Glomerular visceral epithelial cell (primary cell): ENCODE measurements around the gene PLCB1.
"Not testable (repeated sequence)": the region's sequence is repeated elsewhere in the genome, so short reads cannot be mapped to it uniquely, and the experiment has no call there.

ENCODE experiments used
- DNase-seq: peaks from one replicate; pipeline ENCODE4 v3.0.0-alpha.2; 2016; ENCODE audit errors: extremely low spot score

Gene PLCB1

DNA sequence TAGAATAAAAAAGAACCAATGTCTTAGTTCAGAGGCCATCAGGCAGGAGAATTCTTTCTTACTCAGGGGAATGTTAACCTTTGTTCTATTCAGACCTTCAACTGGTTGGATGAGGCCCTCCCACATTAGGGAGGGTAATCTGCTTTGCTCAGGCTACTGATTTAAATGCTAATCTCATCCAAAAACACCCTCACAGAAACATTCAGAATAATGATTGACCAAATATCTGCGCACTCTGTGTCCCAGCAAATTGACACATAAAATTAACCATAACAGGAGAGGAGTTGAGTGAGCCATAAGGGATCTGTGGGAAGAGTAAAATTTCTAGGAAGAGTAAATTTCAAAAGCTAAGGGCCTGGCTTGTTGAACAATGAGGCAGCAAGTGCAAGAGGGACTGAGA, 702.8 kb downstream of the PLCB1 start:
- DNase-seq, result no peak

DNA sequence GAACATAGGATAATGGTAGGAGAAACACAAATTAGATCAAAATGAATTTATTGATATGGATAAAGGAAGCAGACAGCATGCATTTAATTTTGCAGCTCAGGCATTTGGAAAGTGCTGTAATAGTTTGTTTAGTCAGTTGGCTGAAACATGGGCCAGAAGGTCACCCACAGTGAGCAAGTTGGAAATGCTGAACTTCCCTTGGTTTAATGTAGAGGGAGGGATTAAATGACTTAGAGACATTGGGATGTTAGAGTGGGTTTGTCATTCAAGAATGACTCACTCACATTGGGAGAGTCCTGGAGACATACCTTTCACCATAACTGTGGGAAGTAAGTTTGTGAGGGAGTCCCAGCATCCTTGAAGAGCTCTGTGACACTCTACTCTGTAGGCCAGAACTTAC, 705.3 kb downstream of the PLCB1 start:
- peak; percentile 48 for DNase-seq

DNA sequence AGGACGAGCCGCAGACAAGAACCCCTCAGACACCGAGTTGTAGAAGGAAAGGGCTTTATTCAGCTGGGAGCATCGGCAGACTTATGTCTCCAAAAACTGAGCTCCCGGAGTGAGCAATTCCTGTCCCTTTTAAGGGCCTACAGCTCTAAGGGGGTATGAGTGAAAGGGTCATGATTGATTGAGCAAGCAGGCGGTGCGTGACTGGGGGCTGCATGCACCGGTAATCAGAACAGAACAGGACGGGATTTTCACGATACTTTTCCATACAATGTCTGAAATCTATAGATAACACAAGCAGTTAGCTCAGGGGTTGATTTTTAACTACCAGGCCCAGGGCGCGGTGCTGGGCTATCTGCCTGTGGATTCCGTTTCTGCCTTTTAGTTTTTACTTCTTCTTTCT, 710.5 kb downstream of the PLCB1 start:
- peak; percentile 24 for DNase-seq

DNA sequence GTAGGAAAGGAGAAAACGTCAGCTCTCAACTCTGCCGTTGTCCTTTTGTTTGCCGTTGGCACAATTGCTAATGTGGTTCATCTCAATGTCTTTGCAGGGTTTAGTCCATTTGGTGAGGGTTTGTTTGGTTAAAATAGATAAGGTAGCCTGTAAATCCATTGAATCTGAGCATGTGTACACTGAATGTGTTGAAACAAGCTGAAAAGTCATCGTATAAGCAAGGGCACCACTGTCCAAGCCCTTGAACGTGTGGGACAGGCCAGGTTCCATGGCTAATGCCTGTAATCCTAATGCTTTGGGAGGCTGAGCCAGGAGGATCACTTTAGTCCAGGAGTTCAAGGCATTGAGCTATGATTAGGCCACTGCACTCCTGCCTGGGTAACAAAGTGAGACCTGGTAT, 712.1 kb downstream of the PLCB1 start:
- no peak for DNase-seq

DNA sequence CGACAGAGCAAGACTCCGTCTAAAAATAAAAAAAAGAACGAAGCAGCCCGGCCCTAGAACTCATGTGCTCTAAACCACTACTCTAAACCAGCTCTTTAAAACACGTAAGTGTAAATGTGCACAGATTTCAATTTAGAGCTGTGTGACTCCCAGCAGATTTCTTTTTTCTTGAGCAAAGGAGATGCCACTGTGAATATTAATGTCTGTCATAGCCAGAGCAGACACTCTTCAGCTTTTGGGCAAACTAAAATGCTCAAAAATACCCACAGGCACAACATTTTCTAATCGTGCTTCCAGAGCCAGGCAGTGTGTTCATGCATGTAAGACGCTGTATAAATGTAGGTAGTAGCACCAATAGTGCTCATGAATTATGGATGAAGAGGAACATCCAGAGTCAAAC, 717.9 kb downstream of the PLCB1 start:
- no peak for DNase-seq

DNA sequence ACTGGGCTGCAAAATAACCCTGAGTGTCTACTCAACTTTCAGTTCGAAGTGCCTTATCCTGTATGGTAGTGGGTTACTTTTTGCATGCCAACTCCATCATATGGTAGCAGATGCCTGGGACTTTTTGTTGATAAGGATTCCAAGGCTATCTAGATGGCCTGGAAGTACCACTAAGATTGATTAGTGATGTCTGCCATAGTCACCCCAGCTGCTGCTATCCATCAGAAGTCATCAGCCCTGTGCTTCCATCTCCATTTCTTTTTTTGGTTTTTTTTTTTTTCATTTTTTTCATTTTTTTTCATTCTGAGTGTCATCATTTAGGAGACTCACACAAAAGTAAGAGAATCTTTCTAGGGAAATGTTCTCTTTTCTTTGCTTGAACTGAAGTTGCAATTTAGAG, 719.4 kb downstream of the PLCB1 start:
- no peak for DNase-seq

DNA sequence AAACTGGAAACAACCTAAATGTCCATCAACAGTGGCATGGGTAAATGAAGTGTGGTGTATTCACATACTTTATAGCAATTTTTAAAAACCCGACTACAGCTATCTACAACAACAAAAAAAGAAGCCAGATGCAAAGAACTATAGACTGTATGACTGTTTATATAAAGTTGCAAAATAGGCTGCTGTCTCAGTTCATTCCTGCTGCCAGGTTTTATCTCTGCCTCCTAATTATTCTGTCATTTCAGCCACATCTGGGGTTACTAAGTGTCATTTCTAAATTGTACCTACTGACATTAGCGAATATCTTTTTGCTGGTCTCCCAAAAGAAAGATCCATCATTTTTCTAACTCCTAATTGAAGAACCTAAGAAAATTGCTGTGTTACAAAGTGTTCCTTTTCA, 719.9 kb downstream of the PLCB1 start:
- DNase-seq, result not testable (repeated sequence)

DNA sequence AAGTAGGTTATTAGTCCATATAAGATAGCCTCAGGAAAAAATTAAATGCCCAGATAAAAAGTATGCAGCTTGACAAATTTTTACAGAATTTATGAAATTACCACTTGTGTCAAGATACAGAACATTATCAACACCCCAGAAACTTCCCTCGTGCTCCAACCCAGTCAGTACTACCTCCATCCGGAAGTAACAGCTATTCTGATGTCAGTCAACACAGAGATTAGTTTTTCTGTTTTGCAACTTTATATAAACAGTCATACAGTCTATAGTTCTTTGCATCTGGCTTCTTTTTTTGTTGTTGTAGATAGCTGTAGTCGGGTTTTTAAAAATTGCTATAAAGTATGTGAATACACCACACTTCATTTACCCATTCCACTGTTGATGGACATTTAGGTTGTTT, 721.1 kb downstream of the PLCB1 start:
- DNase-seq, result not testable (repeated sequence)

DNA sequence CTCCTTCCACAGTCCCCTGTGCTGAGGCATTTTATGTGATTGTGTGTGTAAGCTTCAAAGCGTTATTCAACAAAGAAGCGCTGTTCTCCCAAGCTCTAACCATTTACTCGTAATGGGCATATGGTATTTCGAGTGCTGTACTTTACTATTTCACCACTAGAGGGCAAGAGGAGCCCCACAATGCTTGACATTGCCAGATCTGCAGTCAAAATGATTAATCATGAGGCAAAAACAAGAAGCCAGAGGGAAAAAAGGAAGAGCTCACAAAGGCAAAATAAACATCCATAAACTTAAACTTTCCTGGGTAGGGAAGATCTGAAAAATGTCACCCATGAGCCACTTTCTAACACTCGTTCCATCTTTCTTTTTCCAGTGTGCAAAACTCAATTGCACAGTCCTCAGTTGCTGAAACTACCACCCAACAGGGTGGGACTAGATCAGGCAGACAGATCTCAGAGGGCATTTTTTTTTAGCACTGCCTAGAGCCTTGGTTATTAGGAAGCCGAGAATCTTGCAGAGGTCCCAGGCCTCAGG, 721.8 kb downstream of the PLCB1 start:
- peak; percentile 93 for DNase-seq

DNA sequence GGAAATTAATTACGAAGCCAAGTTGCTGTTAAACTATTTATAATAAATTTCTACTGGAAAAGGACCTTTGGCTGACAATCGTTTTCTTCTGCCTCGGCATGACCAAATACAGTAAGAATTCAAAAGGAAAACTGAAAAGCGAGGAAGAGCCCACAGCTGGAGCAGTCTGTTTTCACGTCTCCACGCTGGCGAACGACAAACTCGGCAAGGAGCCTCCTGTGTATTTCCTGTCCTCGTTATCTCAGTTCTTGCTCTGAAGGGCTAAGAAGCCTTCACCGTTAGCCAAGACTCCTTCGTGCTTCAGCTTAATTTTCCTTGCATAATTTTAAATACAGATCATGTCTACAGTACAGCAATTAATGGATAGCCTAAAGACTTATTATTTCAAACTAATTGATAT, 722.5 kb downstream of the PLCB1 start:
- peak; percentile 74 for DNase-seq

DNA sequence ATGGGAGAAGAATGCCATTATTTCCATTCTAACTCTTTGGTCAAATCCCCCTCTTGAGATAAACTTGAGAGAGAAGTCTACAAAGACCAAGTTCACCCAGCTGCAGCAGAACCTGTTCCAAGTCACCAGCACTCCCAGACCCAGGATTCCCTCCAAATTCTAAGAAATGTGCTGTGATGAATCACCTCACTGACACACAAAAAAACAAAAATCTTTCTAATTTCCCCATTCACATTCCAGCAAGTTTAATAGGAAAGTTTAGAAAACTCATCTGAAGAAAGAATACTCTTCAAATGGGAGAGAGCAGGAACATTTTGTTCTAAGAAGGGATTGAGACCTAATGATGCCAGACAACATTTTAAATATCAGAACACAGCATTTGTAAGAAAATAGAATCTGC, 723.2 kb downstream of the PLCB1 start:
- DNase-seq, result peak; percentile 75

DNA sequence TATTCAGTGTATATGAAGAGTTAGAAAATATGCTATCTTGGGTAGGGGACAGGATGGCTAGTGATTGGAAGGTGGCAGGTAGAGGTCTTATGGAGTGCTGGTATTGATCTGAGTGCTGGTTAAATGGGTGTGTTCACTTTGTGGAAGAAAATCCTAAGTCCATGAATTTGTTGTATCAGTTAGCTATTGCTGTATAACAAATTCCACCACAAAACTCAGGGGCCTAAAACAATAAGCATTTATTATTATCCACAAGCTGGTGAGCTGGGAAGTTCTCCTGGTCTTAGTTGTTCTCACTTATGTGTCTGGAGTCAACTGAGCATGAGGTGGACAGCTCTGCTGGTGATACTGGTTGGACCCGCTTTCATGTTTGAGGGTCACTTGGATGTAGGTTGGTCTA, 724.6 kb downstream of the PLCB1 start:
- DNase-seq, result no peak

DNA sequence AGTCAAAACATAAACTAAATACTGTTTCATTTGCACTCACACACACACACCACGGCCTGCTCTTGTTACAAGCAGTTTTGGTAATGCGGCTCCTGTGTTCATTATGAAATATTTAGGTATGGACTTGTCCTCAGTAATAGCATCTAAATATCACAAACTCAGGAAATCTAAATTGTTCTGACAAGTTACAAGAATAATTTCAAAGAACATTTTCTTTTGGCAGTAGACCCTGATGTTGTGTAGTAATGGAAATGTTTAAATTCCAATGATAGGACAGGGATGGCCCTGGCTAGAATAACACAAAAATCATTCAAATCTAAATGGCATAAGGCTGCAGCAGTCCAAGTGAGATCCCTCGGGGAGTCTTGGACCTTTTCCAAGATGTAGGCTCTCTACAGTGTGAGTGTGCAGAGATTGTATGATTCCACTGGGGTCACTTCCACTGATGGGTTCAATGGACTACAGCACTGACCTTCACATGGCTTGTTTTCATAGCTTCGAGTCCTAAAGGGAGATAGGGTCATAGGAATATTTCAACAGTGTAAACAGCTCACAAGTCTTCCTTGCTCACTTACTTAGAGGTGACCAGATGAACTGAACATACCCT, 726.2 kb downstream of the PLCB1 start:
- DNase-seq, result peak; percentile 30

DNA sequence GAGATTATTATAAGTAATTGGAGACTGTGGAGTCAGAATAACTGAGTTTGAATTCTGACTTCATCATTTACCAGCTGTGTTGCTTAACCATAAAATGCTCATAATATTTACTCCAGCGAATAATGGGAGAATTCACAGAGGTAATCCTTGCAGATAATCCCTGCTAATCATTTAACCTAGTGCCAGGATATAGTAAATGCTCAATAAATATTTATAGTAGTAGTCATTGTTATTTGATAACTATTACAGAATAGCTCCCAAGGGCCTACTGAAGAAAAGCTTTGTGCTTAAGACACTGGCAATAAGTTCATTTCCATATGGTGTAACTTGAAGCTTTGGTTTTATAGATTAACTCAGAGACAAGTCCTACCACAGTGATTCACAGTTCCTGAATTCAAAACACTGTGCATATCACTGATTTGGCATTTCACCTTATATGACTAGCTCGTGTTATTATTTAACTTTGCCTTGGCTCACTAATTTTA, 728.0 kb downstream of the PLCB1 start:
- peak; percentile 92 for DNase-seq

DNA sequence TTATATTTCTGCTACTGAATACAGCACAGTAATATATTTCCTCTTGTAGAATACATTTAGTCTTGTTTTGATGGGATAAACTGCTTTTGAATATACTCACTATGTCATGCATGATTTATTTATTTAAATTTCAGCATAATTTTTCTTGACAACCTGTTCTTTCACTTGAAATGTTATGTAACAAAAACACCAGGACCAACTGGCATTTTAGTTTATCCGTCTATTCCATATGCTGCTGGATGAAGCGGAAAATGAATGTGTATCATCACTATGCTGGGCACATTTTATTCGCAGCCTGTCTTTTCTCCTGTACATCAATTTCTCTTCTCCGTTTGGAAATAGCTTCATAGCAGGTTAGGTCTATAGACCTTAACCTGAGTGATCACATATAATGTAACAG, 730.0 kb downstream of the PLCB1 start:
- no peak for DNase-seq

DNA sequence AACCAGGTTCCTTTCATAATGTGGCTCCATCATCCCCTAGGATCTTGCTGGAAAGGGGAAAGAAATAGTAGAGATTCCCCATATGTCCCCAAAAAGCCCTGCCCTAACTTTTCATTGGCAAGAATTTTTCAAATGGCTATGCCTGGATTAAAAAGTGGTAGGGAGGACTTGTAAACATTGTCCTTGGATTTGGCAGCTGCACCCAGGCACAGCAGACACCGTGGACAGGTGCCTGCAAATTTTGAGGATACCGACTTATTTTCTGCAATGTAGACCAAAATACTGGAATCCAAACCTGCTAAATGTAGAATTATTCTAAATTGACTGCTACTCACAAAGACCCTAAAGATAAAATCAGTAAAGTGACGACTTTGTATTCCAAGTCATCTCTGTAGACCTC, 733.6 kb downstream of the PLCB1 start:
- no peak for DNase-seq

DNA sequence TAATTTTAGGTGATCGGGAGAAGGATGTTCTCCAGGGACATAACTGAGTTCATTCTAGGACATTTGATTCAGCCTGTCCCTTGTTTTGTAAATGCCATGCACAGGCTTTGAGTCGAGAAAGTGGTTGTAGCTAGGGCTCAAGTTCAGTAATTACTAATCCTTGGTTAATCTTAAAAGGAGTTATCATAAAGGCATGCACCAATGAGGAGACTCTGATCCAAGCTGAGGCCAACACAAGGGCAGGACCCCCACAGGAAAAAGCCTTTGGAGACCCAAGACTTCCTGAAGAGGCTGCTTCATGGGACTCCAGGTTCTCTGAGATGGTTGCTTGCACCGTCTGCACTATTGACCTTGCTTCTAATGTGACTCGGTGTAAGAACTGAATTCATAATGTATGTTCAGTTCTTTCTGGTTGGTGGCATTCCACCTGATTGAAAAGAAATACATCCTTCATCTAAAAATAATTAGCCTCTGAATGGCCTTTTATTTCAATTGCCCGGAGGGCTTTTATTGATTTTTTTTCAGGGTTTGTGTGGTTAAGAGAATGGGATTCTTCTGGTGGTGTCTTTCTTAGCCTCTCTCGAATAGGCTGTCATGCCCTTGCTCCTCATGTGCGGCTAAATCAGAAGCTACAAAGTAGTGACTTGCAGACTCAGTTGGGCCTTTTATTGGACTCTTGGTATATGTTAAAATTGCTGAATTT, 735.1 kb downstream of the PLCB1 start:
- DNase-seq, result no peak

DNA sequence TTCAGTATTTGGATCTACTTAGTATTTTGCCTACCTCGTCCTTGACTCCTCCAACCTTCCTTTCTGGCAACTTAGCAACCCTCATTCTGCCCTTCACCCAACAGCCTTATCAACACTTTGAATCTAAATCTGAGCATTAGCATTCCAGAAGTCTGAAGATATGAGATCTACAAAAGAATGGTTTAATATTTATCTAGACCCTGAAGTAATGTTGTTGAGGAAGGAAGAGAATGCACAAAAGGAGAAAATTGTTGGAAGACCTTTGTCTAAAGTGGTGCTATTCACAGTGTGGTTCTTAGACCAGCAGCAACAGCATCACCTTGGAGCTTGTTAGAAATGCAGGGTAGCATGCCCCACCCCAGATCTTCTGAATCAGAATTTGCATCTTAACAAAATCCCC, 738.6 kb downstream of the PLCB1 start:
- DNase-seq, result no peak

DNA sequence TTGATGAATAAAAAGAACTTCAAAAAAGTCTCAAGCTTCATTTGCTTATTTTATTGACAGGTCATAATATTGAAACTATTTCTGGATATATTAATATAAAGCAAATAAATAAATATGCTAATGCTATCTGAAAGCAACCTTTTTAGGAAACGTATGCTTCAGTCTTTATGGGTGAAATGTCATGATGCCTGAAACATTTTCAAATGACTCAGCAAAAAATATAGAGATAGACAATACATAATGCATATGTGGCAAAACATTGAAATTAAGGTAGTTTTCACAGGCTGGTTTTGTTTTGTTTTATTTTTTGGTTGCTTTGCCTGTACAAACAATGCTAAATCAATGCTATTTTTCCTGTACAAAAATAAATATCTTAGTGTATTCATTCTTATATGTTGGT, 742.4 kb downstream of the PLCB1 start:
- no peak for DNase-seq

DNA sequence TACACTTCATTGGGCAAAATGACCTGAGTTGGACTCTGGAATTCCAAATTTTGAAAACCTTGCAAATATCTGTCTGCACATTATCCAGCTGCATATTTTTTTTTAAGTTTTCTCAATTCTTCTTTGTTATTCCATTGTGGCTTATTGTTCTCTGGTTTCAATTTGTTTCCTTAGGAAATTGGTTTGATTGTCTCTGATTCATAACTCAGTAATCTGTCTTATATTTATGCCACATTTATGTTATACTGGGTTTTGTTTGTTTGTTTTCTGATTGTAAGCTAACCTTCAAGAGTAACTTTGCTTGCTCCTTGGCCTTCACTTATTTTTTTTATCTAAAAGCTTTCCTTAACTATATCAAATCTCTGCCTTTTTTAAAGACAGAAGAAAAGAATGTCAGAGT, 743.5 kb downstream of the PLCB1 start:
- DNase-seq, result no peak

DNA sequence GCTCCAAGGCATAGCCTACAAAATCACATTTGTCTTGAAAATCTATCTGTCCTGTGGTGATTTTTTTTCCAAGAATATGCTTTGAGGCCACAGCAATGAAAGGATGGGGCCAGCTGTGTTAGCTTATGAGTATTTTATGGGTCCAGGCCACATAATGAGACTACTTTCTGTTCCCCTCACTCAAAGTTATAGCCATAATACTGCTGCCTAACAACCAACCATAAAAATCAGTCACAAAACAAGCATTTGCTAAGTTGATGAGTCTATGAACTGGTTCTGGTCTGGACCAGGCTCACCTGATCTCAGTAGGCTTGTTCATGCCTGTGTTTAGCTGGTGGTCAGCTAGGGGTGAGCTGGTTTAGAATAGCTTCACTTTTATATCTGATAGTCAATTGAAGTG, 744.3 kb downstream of the PLCB1 start:
- DNase-seq, result no peak

DNA sequence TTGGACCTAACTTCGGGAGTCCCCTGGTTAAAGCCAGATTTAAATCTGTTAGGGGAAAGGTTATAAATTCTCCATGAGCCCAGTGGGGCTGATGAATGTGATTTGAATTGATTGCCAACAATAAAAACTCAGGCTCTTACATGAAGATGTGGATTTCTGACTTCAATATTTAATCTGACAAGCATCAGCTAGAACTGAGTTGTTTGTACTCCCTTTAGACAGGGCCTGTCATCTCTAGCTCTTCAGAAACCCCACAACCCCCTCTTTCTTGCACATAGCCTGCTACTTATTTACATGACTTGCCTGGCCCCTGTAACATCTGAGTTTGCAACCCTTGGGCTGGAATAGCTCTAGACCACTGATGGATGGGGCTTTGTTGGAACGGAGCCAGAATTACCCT, 745.2 kb downstream of the PLCB1 start:
- DNase-seq, result no peak

DNA sequence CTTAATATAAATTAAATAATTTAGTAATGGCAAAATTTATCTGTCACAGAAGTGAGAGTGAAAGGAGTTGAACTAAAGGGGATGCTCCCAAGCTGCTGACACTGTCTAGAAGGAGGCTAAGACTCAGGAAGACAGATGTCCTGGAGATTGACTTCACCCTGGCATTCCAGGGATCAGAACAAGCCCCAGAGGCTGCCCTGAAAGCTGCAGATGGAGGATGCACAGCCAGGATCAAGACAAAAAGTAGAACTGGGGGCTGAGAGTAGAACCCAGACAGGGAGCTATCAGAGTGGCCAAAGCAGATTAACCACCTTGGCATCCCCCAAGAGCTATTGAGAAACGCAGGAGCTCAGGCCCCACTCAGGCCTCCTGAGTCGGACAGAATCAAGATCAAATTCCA, 747.6 kb downstream of the PLCB1 start:
- no peak for DNase-seq
